Amniotic stem cell (primary cell): ENCODE results near the gene GNAS-AS1.

Experiments
- DNase-seq: peaks from one replicate; lab custom pipeline; 2025; lab: John Stamatoyannopoulos, UW

GNAS-AS1 gene

DNA sequence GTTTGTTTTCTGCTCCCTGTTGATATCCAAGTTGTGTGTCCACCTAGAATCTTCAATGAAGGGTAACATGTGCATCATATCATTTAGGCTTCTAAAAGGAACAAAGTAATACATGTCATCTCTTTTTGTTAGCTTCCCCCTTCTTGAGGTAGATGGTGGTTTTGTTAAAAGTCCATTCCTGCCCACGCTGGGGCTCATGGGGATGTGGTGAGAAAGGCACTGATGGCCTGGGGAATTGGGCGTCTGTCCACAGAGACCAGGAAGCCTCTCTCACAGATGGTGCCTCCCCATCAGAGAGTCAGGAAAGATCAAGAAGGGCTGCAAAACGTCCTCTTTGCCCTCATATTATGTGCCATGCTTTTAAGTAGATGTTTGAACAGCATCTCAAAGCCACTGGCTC, 34.3 kb upstream of the GNAS-AS1 start:
- no peak for DNase-seq

DNA sequence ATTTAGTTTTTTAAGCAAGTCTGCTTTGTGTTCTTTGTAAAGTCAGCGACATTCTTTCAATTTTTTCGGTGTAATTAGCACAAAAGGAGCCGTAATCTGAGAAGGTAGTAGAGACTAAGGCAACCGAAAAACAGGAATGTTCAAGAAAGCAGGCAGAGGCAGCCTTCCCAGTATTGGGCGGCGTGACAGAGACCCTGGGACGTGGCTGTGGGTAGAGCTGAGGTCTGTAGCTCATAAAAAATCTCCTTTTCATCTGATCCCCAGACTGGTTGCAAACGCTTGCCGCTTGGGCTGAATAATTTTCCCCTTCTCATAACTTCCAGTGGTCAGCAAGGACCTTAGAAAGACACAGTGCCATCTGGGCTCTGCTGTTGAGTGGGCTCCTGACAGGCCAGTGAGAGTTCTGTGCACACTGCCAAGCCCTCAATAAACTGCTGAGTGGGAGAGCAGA, 32.6 kb upstream of the GNAS-AS1 start:
- DNase-seq, result no peak

DNA sequence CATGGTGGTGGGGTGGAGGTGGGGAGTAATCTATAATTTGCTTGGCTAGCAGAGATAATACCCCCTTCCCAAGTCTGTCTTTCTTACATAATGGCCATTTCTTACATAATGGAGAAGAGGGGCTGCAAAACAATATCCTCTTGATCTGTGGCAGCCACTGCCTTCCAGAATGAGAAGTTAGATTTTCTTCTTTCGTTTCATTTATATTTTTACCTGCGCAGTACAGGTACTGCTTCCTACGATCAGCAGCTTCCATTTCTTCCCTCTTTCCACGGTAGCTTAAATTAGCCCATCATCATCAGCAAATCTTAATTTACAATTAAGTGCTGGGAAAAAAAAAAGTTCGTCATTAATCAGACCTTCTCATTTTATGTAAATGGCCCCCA, 32.0 kb upstream of the GNAS-AS1 start:
- DNase-seq, result no peak

DNA sequence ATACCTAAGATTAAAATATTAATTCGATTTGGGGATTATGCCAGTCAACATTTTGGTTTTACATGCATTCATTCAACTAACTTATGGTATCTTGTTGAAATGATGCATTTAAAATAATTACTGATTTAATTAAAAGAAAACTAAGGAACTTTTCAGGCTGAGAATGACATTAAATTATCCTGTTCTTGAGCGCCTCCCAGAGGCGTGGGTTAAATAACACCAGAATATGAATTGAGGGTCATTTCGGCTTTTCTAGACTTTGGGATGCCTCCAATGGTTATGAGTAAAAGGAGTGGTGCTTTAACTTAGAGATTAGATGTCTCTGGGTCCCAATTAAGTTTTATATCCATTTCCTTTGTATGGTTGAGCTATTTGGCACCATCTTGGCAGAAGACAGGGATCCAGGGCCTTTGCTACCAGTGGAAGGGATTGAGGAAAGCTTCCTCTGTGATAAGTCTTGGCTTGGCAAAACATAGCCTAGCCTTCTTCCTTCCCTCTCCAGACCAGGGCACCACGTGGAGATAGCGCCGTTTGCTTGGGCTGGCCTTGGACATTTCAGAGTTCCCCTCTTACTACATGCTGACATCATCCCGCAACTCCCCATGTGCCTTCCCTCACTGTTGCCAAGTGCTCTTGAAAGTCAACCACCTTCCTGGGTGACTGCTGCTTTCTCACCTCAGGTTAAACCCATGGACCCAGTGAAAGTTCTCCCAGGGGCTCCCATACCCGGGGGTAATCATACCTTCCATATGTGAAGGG, 30.5 kb upstream of the GNAS-AS1 start:
- no peak for DNase-seq

DNA sequence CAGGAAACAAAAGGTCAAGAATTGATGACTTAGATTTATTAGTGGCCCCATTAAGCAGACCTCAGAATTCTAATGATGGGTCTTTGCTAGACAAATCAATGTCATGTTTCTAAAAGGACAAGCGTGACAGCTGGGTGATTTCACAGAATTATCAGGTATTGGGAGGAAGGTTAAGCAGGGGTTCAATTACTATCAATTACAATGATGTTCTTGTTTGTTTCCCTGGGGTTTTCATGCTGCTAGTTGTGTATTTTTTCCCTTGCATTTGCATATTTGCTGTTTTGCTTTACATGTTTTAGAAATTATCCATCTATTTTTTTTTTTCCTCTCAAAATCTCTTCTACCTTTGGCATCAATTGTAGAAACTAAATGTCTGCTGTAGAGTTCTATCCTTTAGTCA, 29.7 kb upstream of the GNAS-AS1 start:
- DNase-seq, result no peak

DNA sequence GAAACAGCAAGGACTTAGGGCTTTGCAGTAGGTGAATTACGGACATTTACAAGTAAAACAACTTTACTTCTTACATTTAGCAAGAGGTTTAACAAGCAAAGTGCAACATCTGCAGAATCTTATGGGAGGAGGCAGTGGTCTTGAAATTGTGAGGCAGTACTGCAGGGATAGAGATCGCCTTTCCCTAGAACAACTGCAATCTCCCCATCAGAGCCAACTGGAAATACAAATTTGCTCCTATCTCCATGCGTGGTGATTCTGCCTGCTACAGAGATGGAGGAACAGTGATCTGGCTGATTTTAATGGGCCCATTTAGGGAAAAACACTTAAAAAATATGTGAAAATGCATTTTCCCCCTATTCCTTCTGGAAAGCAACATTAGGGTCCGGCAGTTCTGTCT, 27.7 kb upstream of the GNAS-AS1 start:
- DNase-seq, result no peak

DNA sequence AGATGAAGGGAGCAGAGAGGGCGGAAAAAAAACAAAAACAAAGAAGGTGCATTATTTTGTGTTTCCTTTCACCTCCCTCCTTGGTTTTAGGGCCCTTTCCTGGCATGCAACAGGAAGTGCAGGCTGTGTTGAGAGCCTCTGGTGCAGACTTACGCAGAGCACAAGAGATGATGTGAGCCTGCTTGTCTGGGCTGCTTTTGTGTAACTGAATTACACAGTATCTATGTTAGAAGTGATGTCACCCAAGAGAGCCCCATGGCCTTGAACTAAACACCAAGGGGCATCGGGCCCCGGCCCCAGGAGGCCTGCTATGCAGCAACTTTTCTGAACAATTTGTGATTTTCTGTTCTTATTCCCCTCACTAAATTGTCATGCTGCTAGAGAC, 27.3 kb upstream of the GNAS-AS1 start:
- no peak for DNase-seq

DNA sequence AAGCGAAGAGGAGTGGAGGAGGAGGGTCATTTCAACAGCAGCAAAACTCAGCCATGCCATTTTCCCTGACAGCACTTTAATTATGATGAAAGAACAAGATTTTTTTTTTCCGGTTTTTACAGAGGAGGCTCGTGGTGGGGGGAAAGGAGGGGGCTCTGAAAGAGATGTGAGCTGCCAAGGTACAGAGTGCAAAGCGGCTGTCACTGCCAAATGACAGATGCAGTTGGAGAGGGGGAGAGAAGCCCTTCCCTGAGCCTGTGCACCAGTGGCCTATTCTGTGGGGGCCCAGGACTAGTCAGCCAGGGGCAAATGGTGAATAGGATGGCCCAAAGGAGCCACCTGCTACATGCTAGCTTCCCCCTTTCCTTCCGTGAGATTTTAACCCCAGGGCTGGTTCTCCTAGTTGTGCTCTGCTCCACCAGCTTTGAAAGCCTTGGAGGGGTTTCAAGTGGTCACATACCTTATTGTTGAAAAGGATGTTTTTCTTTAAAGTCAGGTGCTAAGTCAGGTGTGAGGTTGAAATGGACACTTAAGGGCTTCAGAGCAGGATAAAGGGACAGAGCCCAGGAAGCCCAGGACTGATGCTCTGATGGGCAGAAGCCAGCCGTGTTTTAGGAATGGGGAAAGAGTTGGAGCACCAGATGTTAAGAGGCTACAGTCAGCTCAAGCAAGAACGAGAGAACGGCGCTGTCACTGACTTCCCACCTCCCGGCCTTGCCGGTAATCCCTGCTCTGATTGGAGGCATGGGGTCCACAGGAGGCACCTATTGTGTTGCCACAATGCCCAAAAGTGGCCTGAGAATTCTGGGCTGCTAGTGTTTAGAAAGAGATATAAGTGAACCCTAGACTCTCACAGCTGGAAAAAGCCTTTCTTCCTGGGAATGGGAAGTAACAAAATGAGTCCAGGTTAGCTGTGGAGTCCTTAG, 26.6 kb upstream of the GNAS-AS1 start:
- DNase-seq, result no peak

DNA sequence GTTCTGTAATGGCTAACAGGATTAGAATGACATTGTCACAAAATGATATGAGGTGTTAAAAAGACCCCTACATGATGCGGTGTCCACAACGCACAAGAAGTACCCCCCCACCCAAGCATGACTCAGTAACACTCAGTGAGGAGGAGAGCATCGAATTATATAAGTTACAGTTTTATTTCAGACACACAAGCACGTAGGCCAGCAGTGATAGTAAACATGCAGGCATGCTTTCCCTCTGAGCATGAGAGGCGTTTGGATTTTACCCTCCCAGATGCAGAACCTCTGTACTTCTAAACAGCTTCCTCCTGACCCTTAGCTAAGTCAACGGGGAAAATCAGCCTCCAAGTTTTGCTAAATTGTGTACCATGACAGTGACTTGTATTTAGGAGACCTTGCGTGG, 25.7 kb upstream of the GNAS-AS1 start:
- no peak for DNase-seq

DNA sequence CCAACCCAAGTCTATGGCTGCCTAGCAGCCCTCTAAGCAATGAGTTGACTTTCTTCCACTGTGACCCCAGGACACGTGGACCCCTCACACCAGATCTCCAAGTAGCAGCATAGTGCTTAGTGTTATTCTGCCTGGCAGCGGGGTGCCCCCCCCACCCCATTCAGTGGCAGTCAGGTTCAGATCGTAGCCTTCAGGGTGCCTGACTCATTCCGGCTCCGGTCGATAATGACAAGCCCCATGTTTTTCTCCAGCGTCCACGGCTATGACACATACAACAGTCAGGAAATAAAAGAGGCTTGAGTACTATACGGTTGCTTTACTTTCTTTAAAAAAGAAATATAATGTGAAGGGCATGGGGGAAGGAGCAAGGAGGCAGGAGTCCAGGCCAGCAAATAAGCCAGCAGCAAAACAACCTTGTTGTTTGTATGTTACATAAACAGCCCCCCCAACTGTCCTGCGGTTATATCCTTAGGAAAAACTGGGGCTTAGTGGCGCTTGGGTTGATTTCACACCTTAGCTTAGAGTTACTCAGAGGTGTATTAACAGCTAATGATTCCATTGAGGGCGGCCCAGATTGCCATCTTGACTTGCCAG, 24.9 kb upstream of the GNAS-AS1 start:
- DNase-seq, result peak; percentile 30

DNA sequence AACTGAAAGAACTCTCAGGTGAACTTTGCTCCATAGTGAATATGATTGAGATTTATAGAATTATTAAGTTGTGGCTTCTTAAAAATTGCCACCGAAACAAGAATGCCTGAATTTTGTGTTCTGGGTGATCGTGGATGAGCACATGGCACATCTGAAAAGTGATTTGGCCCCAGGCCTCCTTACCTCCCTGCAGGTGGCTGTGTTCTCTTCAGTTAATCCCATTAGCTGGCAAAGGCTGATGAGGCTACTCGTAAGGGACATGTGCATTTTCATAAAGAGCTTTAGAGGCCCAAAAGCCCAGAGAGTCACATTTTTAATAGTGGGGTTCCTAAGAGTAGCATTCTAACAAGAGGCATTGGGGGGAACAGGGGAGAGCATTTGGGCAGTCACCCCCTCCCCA, 24.4 kb upstream of the GNAS-AS1 start:
- DNase-seq, result no peak

DNA sequence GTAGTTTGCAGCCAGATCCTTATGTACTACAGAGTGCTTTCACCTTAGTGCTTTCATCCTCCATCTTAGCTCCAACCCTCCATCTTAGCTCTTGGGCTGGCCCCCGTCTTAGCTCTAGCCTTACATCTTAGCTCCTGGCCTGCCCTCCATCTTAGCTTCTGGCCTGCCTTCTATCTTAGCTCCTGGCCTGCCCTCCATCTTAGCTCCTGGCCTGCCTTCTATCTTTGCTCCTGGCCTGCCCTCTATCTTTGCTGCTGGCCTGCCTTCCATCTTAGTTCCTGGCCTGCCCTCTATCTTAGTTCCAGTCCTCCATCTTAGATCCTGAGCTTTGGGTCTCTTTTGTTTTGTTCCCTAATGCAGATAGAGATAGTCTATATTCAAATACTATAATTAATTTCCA, 23.8 kb upstream of the GNAS-AS1 start:
- no peak for DNase-seq

DNA sequence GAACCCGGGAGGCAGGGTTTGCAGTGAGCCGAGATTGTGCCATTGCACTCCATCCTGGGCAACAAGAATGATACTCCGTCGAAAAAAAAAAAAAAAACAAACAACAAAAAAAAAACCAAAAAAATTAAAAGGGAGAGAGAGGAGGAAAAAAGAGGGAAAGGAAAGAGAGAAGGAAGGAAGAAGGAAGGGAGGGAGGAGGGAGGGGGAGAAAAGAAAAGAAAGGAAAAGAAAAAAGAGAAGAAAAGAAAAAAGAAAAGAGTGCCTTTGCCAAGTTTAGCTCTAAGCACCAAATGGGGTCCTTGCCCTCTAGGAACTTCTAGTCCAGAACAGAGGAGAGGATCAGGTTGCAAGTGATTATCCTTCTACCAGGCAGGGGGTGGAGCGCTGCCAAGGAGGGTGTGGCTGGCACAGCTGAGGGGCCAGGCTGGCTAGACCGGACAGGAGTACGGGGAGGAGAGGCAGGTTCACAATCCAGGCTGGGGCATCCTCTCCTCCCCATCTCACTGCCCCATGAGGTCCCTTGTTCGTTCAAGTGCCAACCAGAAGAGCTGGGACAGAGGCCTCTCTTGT, 20.9 kb upstream of the GNAS-AS1 start:
- no peak for DNase-seq

DNA sequence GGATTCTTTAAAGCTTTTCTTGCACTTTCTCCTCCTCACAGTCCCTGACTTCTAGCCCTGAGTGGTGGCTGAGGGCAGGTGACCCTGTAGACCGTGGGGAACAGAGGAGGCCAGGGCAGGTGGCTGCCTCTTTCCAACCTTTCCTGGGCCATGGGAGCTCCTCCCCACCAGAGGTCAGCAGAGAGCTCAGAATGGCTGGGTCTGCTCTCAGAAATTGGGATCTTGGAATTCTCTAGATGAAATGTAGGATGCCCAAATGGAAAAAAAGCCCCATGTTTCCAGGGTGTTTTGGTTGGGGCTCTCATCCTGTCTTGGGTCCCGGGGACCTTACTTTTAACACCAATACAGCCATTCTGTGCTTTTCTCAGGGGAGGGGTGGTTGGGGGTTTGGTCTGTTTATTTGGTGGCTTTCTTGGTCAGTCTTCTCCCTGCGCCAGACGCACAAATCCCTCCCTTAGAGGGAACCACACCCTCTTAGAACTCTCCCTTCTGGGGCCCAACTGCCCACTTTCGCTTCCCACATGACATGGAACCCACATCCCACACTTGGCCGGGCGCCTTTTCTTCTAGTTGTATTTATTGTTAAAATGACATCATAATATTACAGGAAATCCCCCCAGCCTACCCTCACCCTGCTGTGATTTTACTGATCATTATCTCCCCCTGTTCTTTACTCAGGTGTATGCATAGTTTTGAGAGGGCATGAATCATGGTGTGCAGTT, 19.8 kb upstream of the GNAS-AS1 start:
- peak; percentile 48 for DNase-seq

DNA sequence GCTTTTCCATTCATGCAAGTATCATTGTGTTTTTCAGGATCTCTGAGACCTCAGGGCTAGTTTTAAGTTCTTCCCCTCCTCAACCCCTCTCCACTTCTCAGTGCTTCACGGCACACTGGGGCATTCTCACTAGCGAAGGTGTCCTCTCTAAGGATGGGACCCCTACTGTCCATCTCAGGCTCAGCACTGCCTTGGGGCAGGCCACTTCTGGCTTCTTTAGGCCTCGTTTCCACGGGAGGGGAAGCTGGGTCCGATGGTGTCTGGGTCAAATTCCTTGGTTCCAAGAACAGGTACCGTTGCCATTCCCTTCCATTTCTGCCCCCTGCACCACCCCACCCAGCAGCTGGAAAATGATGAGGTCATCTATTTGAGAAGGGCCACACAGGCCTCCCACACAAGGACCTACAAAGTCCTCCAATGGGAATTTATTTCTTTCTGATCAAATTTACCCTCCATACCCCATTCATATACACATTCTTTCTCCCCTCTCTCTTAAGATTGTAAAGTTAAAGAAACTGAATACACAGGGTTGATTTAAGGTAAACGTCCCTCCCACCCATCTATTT, 19.0 kb upstream of the GNAS-AS1 start:
- no peak for DNase-seq

DNA sequence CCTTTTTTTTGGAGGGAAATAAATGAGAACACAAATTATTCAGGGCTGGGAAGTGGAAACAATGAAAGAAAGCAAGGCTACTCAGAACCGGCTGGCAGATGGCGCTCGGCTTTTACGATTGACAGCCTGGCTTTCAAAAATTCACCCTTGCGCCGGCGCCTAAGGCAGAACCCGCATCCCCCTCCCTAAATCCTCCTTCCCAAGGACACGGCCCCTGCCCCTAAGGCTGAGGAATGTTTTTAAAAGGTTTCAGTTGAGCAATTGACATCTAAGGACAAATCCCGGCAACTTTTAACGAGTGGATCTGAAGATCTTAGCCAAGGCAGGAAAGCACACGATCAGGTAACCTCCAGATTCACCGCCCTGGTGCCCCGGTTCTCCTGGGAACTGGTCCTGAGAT, 18.1 kb upstream of the GNAS-AS1 start:
- DNase-seq, result no peak

DNA sequence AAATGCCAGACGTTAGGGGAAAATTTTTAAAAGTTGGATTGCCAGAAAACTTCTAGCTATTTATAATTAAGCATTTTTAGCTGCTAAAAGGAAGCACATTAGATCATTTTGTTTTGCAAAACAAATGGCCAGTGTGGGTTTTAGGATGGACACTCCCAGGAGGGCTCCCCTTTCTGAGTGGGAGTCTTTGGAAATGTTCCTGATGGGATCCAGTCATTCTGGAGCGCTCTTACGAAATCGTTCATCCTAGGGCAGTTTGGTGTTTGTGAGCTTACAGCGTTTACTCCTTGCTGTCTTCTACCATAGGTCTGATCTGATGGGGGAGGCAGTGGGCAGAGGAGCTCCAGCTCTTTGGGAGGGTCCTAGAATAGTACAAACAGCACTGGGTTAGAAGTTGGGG, 16.5 kb upstream of the GNAS-AS1 start:
- no peak for DNase-seq

DNA sequence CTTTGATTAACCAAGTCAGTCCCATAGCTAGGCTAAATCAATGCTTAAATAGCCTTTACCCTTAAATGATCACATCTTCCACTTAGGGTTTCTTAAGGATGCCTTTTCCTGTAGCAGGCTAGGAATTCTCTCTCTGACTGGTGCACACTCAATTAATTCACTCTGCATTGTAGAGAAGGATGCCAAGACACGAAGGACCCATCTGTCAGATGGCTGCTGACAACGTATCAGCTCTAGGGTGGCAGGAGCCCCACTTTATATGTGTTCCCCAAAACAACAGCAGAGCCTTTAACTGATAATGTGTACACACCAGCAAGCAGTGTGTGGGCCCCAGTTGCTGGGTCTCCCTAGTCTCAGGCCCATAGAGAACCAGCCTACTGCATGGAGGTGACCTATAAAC, 15.1 kb upstream of the GNAS-AS1 start:
- no peak for DNase-seq

DNA sequence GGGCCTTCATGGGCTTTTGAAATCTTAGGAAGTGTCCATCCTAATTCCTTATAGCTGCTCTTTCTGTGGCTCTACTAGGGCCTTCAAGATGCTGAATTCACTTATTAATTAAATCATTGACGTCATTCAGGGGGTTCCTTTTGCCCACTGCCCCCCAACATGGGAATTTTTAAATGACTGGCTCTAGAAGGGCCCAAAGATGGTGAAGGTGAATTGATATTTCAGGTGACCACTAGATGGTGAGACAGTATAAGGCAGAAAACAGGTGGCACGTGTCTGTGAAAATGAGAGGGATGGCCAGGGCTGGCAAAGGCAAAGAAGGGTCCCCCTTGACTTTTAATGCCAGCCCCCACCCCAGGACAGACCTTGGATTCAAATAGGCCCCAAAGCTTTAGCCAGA, 13.6 kb upstream of the GNAS-AS1 start:
- DNase-seq, result no peak

DNA sequence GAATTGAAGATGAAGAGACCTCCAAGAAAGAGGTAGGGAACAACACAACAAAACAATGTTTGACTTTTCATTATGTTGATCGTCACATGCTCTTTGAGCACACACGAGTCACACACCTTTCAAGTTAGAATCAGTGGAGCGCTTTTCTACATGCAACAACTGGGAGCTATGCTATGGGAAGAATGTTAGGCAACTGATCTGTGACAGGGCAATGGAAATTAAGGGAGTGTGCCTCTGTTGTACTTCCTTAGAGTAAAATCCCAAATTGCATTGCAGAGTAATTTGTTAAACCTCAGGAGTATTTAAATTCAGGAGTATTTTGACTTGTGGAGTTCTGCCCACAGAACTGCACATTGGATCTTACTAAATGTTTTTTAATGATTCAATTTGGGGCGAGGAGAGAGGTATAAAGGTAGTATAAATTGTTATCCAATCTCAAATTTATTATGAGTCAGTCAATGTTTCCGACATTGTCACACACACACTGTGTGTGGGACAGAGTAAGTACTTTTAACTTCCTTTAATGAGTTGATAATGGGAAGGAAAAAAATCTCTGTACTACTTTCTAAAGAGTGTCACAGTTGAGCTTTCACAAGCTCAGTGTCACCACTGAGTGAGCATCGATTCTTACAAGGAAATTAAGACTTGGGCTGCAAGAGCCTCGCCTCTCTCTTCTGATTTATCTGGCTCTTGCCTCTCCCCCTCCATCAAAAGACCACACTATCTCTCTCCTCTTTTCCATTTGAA, 12.5 kb upstream of the GNAS-AS1 start:
- no peak for DNase-seq
